K562 (cell line): ENCODE results near the gene PLEKHA1.

Experiments
- CHD2 ChIP-seq: IDR thresholded peaks from 2 replicates; pipeline ENCODE4 v1.6.1; 2011; ENCODE audit warnings: low read depth, low read length
- EZH2 ChIP-seq: IDR thresholded peaks from 2 replicates; pipeline ENCODE4 v1.6.1; 2012; ENCODE audit warnings: low read depth, mild to moderate bottlenecking, inconsistent platforms, low read length, borderline replicate concordance
- HDAC1 ChIP-seq, 2 experiments: fragments of 450-650 bp; IDR thresholded peaks; 2 replicates each; pipeline ENCODE4 v1.6.1; 2016 to 2017; ENCODE audit warnings: inconsistent platforms in 1 of 2, mild to moderate bottlenecking in 1 of 2, moderate library complexity in 1 of 2
- HNRNPUL1 ChIP-seq: fragments of 200-400 bp; formaldehyde crosslinking; IDR thresholded peaks from 2 replicates; pipeline ENCODE4 v1.6.1; 2017; ENCODE audit warnings: low read length
- POLR2AphosphoS5 ChIP-seq: IDR thresholded peaks from 2 replicates; pipeline ENCODE4 v1.6.1; 2011; ENCODE audit warnings: mild to moderate bottlenecking, low read depth, low read length, moderate library complexity; ENCODE audit not compliant: control insufficient read depth, insufficient read depth
- POLR2G ChIP-seq: fragments of 200-400 bp; formaldehyde crosslinking; IDR thresholded peaks from 2 replicates; pipeline ENCODE4 v1.6.1; 2017; ENCODE audit warnings: low read depth, mild to moderate bottlenecking, antibody characterized with exemption, low read length, moderate library complexity
- TF ChIP-seq, protein P1 (sequence below), 2 experiments: fragments of 450-650 bp; IDR thresholded peaks; 2 replicates each; pipeline ENCODE4 v1.6.1; 2016; ENCODE audit warnings: mild to moderate bottlenecking in 2 of 2, borderline replicate concordance in 1 of 2, low read depth in 1 of 2, moderate library complexity in 1 of 2

DNA sequence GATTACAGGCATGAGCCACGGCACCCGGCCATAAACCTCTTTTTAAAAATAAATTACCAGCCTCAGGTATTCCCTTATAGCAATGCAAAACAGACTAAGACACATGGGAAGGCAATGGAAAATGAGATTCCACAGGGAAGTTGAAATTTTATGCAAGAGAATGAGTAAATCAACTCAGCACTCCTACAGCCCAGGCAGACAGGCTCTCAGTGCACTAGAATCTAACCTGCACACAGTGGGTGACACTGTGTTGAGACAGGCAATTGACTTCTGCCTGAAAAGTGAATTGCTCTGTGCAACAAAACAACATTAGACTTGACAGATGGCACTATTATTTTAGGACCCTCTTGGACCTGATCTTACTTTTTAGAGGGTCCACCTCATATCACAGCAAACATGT, 20.1 kb upstream of the PLEKHA1 start:
- TF ChIP-seq HDAC1 (IDR thresholded peaks at IDR 0.05) (no peak), CHD2 (no peak), POLR2AphosphoS5 (no peak), HNRNPUL1 (no peak), EZH2 (no peak), POLR2G (no peak)
- TF ChIP-seq, protein P1, sequence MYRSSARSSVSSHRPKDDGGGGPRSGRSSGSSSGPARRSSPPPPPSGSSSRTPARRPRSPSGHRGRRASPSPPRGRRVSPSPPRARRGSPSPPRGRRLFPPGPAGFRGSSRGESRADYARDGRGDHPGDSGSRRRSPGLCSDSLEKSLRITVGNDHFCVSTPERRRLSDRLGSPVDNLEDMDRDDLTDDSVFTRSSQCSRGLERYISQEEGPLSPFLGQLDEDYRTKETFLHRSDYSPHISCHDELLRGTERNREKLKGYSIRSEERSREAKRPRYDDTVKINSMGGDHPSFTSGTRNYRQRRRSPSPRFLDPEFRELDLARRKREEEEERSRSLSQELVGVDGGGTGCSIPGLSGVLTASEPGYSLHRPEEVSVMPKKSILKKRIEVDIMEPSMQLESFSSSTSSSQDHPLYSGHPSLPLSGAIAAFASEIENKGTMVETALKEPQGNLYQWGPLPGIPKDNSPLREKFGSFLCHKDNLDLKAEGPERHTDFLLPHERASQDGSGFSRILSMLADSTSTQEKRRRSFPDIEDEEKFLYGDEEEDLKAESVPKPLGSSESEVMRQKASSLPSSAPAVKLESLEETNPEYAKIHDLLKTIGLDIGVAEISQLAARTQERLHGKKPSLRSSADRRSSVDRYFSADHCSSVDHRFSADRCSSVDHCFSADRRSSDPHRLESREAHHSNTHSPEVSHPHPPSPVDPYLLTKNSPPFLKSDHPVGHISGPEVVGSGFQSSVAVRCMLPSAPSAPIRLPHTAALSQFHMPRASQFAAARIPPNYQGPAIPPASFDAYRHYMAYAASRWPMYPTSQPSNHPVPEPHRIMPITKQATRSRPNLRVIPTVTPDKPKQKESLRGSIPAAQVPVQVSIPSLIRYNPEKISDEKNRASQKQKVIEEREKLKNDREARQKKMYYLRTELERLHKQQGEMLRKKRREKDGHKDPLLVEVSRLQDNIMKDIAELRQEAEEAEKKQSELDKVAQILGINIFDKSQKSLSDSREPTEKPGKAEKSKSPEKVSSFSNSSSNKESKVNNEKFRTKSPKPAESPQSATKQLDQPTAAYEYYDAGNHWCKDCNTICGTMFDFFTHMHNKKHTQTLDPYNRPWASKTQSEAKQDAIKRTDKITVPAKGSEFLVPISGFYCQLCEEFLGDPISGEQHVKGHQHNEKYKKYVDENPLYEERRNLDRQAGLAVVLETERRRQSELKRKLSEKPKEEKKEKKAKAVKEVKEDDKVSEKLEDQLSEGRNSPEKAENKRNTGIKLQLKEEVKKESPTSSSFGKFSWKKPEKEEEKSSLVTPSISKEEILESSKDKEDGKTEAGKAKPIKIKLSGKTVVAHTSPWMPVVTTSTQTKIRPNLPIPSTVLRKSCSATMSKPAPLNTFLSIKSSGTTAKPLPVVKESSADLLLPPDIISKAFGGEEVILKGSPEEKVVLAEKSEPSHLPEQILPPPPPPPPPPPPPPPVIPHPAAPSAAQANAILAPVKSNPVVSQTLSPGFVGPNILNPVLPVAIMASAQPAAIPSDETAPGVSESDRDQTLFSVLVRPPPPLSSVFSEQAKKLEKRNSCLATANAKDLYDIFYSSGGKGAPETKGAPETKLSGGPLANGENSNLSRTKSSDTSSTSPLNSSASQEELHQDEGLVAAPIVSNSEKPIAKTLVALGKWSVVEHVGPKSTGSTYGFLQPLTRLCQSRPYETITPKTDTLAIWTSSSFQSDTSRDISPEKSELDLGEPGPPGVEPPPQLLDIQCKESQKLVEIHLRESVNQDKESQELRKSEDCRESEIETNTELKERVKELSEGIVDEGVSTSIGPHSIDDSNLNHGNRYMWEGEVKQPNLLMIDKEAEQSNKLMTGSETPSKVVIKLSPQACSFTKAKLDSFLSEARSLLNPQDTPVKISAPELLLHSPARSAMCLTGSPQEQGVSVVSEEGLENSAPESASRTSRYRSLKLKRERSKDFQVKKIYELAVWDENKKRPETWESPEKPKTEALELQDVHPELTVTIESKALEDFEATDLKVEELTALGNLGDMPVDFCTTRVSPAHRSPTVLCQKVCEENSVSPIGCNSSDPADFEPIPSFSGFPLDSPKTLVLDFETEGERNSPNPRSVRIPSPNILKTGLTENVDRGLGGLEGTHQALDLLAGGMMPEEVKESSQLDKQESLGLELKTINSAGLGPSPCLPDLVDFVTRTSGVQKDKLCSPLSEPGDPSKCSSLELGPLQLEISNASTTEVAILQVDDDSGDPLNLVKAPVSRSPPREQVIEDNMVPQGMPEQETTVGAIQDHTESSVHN (IDR thresholded peaks at IDR 0.05; ENCODE audit: borderline replicate concordance in 1 of 2, low read depth in 1 of 2), result no peak
